Measurements from ENCODE around the gene DCK. TPM values are rescaled to one million over a fixed set of nuclear protein-coding genes. Genes with fewer than 3 reads are reported as not detected.

DCK gene
- 5.3 and 31.6 TPM in 2 replicates for total RNA-seq

GRCh38 chr4:70993181-70994068, at the start of gene DCK:
DCK (plus strand) TSS chr4:70993649; CDS start chr4:70993836, 187 bp downstream.

Other genes starting within 250 kb of the DCK start
- gene GRSF1, start 153.8 kb upstream of the DCK start, total RNA-seq: 93.0 and 96.9 TPM in 2 replicates
- gene MOB1B, start 91.3 kb upstream of the DCK start, total RNA-seq: 7.2 and 16.6 TPM in 2 replicates